Uterus (tissue), 2 donors: Measurements from ENCODE around the gene CLEC19A.

Source experiments
- CTCF ChIP-seq, 4 experiments: fragments of 200-600 bp in 2 of 4; fragments of 450-650 bp in 2 of 4; sonication (generic) in 2 of 4; IDR thresholded peaks; one replicate each; pipeline ENCODE4 v1.5.1; 2016 to 2019; ENCODE audit warnings: antibody characterized with exemption in 4 of 4, mild to moderate bottlenecking in 2 of 4, moderate library complexity in 1 of 4
- POLR2A ChIP-seq, 2 donors: fragments of 450-650 bp; IDR thresholded peaks; one replicate each; pipeline ENCODE4 v1.6.1; 2016; ENCODE audit warnings: antibody characterized with exemption in 2 of 2, mild to moderate bottlenecking in 1 of 2, moderate library complexity in 1 of 2

DNA sequence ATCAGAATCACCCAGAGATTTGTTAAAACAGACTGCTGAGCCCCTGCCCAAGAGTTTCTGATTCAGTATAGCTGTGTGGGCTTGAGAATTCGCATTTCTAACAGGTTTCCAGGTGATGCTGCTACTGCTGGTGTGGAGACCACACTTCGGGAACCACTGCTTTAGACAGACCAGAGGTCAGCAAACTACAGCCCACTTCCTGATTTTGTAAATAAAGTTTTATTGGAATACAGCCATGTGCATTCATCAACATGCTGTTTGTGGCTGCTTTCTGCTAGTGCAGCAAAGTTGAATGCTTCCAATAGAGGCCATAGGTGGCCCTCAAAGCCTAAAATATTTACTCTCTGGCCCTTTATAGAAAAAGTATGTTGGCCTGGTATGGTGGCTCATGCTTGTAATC is 32.6 kb upstream of the CLEC19A start:
- TF ChIP-seq POLR2A (IDR thresholded peaks at IDR 0.05) (no peak), CTCF (IDR thresholded peaks at IDR 0.05) (no peak)
